Measurements from ENCODE around the gene DSTN. TPM values are rescaled to one million over a fixed set of nuclear protein-coding genes. Genes with fewer than 3 reads are reported as not detected.

The DSTN gene
- total and polyA plus RNA-seq, 2 experiments from 2014 or later: 162 to 459 TPM

DNA sequence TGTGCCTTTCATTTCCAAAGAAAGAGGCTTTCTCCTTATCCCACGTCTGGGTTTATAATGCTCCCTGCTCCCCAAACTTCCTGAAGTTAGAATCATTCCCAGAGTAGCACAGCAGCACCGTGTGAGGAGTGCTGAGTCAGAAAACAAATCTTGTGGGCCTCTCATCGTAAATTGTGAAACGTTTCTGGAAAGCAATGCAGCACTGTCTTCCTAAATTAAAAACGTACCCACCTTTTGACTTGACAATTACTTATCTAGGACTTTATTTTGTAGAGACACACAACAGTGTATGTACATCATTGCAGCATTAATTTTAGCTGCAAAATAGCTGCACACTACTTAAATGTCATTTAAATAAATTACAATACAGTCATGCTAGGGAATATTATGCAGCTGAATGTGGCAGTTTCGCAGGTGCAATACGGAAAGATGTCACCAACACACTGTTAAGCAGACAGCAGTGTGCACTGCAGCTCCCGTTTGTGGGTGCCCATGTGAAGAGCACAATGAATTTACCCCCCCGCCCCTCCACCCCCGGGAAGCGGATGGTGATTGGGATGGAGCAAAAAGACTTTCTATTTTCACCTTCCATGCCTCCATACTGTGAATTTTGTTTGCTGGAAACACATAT is 81.4 kb downstream of the DSTN start:
- Mint-ChIP-seq H3K9me3 (no peaks in the 10 kb centered on the region), H3K27me3 (ENCODE audit: insufficient read depth, low read depth, poor library complexity) (peaks cover 17% of the 10 kb centered on the region), H3K36me3 (ENCODE audit: low read depth) (peaks cover 18% of the 10 kb centered on the region), H3K4me3 (no peak overlapping the region), H3K27ac (peak overlapping the region; percentile 78; the same call in 1 of the 2 replicates), H3K4me1 (peaks cover 56% of the 10 kb centered on the region)
- Histone ChIP-seq H4K20me1 (replicated peaks; ENCODE audit: insufficient read depth) (peaks cover 11% of the 10 kb centered on the region; the same call in 1 of the 2 replicates), H2AFZ (no peak overlapping the region), H3K4me2 (no peak overlapping the region), H3K4me3 (no peak overlapping the region), H3K27ac (ENCODE audit: low read depth) (no peak overlapping the region), H3K4me1 (ENCODE audit: insufficient read depth) (peaks cover 23% of the 10 kb centered on the region), H3F3A (replicated peaks; ENCODE audit: low read depth) (no peaks in the 10 kb centered on the region), H3K9me2 (ENCODE audit: insufficient read depth) (no peaks in the 10 kb centered on the region), H3K79me2 (replicated peaks; ENCODE audit: insufficient read depth) (peaks cover 90% of the 10 kb centered on the region), H3K27me3 (ENCODE audit: insufficient read depth) (no peaks in the 10 kb centered on the region), H3K36me3 (ENCODE audit: insufficient read depth) (no peaks in the 10 kb centered on the region)
- TF ChIP-seq EZH2 (IDR thresholded peaks at IDR 0.05; ENCODE audit: low read depth, unreplicated experiment) (no peak), ZNF331 (CRISPR knock-in tag; IDR thresholded peaks at IDR 0.05; ENCODE audit: low read depth) (no peak), EZH2phosphoT487 (IDR thresholded peaks at IDR 0.05; ENCODE audit: unreplicated experiment) (no peak), ZNF114 (CRISPR knock-in tag; IDR thresholded peaks at IDR 0.05) (no peak), CREB1 (CRISPR knock-in tag; IDR thresholded peaks at IDR 0.05; ENCODE audit: low read depth) (no peak), JUNB (IDR thresholded peaks at IDR 0.05; ENCODE audit: unreplicated experiment) (no peak), NANOG (IDR thresholded peaks at IDR 0.05; ENCODE audit: borderline replicate concordance) (no peak), STAT1 (IDR thresholded peaks at IDR 0.05; ENCODE audit: unreplicated experiment) (no peak), POLR2AphosphoS5 (IDR thresholded peaks at IDR 0.05; ENCODE audit: low read depth) (no peak)
- TF ChIP-seq, protein P1, sequence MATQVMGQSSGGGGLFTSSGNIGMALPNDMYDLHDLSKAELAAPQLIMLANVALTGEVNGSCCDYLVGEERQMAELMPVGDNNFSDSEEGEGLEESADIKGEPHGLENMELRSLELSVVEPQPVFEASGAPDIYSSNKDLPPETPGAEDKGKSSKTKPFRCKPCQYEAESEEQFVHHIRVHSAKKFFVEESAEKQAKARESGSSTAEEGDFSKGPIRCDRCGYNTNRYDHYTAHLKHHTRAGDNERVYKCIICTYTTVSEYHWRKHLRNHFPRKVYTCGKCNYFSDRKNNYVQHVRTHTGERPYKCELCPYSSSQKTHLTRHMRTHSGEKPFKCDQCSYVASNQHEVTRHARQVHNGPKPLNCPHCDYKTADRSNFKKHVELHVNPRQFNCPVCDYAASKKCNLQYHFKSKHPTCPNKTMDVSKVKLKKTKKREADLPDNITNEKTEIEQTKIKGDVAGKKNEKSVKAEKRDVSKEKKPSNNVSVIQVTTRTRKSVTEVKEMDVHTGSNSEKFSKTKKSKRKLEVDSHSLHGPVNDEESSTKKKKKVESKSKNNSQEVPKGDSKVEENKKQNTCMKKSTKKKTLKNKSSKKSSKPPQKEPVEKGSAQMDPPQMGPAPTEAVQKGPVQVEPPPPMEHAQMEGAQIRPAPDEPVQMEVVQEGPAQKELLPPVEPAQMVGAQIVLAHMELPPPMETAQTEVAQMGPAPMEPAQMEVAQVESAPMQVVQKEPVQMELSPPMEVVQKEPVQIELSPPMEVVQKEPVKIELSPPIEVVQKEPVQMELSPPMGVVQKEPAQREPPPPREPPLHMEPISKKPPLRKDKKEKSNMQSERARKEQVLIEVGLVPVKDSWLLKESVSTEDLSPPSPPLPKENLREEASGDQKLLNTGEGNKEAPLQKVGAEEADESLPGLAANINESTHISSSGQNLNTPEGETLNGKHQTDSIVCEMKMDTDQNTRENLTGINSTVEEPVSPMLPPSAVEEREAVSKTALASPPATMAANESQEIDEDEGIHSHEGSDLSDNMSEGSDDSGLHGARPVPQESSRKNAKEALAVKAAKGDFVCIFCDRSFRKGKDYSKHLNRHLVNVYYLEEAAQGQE (IDR thresholded peaks at IDR 0.05; ENCODE audit: unreplicated experiment): no peak
- TF ChIP-seq, protein P2, sequence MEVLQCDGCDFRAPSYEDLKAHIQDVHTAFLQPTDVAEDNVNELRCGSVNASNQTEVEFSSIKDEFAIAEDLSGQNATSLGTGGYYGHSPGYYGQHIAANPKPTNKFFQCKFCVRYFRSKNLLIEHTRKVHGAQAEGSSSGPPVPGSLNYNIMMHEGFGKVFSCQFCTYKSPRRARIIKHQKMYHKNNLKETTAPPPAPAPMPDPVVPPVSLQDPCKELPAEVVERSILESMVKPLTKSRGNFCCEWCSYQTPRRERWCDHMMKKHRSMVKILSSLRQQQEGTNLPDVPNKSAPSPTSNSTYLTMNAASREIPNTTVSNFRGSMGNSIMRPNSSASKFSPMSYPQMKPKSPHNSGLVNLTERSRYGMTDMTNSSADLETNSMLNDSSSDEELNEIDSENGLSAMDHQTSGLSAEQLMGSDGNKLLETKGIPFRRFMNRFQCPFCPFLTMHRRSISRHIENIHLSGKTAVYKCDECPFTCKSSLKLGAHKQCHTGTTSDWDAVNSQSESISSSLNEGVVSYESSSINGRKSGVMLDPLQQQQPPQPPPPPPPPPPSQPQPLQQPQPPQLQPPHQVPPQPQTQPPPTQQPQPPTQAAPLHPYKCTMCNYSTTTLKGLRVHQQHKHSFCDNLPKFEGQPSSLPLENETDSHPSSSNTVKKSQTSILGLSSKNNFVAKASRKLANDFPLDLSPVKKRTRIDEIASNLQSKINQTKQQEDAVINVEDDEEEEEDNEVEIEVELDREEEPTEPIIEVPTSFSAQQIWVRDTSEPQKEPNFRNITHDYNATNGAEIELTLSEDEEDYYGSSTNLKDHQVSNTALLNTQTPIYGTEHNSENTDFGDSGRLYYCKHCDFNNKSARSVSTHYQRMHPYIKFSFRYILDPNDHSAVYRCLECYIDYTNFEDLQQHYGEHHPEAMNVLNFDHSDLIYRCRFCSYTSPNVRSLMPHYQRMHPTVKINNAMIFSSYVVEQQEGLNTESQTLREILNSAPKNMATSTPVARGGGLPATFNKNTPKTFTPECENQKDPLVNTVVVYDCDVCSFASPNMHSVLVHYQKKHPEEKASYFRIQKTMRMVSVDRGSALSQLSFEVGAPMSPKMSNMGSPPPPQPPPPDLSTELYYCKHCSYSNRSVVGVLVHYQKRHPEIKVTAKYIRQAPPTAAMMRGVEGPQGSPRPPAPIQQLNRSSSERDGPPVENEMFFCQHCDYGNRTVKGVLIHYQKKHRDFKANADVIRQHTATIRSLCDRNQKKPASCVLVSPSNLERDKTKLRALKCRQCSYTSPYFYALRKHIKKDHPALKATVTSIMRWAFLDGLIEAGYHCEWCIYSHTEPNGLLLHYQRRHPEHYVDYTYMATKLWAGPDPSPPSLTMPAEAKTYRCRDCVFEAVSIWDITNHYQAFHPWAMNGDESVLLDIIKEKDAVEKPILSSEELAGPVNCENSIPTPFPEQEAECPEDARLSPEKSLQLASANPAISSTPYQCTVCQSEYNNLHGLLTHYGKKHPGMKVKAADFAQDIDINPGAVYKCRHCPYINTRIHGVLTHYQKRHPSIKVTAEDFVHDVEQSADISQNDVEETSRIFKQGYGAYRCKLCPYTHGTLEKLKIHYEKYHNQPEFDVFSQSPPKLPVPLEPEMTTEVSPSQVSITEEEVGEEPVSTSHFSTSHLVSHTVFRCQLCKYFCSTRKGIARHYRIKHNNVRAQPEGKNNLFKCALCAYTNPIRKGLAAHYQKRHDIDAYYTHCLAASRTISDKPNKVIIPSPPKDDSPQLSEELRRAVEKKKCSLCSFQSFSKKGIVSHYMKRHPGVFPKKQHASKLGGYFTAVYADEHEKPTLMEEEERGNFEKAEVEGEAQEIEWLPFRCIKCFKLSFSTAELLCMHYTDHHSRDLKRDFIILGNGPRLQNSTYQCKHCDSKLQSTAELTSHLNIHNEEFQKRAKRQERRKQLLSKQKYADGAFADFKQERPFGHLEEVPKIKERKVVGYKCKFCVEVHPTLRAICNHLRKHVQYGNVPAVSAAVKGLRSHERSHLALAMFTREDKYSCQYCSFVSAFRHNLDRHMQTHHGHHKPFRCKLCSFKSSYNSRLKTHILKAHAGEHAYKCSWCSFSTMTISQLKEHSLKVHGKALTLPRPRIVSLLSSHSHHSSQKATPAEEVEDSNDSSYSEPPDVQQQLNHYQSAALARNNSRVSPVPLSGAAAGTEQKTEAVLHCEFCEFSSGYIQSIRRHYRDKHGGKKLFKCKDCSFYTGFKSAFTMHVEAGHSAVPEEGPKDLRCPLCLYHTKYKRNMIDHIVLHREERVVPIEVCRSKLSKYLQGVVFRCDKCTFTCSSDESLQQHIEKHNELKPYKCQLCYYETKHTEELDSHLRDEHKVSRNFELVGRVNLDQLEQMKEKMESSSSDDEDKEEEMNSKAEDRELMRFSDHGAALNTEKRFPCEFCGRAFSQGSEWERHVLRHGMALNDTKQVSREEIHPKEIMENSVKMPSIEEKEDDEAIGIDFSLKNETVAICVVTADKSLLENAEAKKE (CRISPR knock-in tag; IDR thresholded peaks at IDR 0.05): no peak
- TF ChIP-seq, protein P3, sequence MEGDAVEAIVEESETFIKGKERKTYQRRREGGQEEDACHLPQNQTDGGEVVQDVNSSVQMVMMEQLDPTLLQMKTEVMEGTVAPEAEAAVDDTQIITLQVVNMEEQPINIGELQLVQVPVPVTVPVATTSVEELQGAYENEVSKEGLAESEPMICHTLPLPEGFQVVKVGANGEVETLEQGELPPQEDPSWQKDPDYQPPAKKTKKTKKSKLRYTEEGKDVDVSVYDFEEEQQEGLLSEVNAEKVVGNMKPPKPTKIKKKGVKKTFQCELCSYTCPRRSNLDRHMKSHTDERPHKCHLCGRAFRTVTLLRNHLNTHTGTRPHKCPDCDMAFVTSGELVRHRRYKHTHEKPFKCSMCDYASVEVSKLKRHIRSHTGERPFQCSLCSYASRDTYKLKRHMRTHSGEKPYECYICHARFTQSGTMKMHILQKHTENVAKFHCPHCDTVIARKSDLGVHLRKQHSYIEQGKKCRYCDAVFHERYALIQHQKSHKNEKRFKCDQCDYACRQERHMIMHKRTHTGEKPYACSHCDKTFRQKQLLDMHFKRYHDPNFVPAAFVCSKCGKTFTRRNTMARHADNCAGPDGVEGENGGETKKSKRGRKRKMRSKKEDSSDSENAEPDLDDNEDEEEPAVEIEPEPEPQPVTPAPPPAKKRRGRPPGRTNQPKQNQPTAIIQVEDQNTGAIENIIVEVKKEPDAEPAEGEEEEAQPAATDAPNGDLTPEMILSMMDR (conservative IDR thresholded peaks at IDR 0.05; ENCODE audit: low read depth in 2 of 2): no peak
- TF ChIP-seq, protein P4, sequence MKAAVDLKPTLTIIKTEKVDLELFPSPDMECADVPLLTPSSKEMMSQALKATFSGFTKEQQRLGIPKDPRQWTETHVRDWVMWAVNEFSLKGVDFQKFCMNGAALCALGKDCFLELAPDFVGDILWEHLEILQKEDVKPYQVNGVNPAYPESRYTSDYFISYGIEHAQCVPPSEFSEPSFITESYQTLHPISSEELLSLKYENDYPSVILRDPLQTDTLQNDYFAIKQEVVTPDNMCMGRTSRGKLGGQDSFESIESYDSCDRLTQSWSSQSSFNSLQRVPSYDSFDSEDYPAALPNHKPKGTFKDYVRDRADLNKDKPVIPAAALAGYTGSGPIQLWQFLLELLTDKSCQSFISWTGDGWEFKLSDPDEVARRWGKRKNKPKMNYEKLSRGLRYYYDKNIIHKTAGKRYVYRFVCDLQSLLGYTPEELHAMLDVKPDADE (IDR thresholded peaks at IDR 0.05): no peak
- no peak for ATAC-seq
- no peak for DNase-seq (ENCODE audit: low spot score)

Data from GM23338 (cell line).